HG03196 (cell line): ENCODE results near the gene IL1RL2.
A peak's percentile ranks its signal among the peaks of the same experiment; 100 is the strongest.

Experiments used
- ATAC-seq: cut with Tn5 transposase; IDR thresholded peaks from one replicate; pipeline ENCODE4 v1.9.1; 2021; ENCODE audit not compliant: unreplicated experiment

IL1RL2 gene

GRCh38 chr2:102238039-102238756 lies 51.4 kb downstream of the IL1RL2 start:
- no peak for ATAC-seq

GRCh38 chr2:102238778-102239177 lies 52.0 kb downstream of the IL1RL2 start:
- no peak for ATAC-seq

GRCh38 chr2:102239344-102239743 lies 52.5 kb downstream of the IL1RL2 start:
- no peak for ATAC-seq

GRCh38 chr2:102240640-102241370 lies 54.0 kb downstream of the IL1RL2 start:
- peak; percentile 83 for ATAC-seq

- ATAC-seq, result no peak
These were observed 54.9 kb downstream of the IL1RL2 start for GRCh38 chr2:102241616-102242305.

GRCh38 chr2:102245266-102246151 lies 58.7 kb downstream of the IL1RL2 start:
- no peak for ATAC-seq

- no peak for ATAC-seq
These were observed 63.5 kb downstream of the IL1RL2 start for GRCh38 chr2:102250278-102250821.

GRCh38 chr2:102251042-102251848 lies 64.4 kb downstream of the IL1RL2 start:
- ATAC-seq, result no peak

GRCh38 chr2:102251849-102252203 lies 65.0 kb downstream of the IL1RL2 start:
- no peak for ATAC-seq

GRCh38 chr2:102252236-102252635 lies 65.4 kb downstream of the IL1RL2 start:
- no peak for ATAC-seq

- no peak for ATAC-seq
These were observed 66.4 kb downstream of the IL1RL2 start for GRCh38 chr2:102253140-102253752.

- no peak for ATAC-seq
These were observed 66.9 kb downstream of the IL1RL2 start for GRCh38 chr2:102253753-102254150.

- ATAC-seq, result no peak
These were observed 69.5 kb downstream of the IL1RL2 start for GRCh38 chr2:102256276-102256675.

GRCh38 chr2:102256874-102257462 lies 70.1 kb downstream of the IL1RL2 start:
- ATAC-seq, result no peak

GRCh38 chr2:102258025-102258385 lies 71.2 kb downstream of the IL1RL2 start:
- ATAC-seq, result no peak

GRCh38 chr2:102258386-102259074 lies 71.7 kb downstream of the IL1RL2 start:
- no peak for ATAC-seq

GRCh38 chr2:102261467-102262135 lies 74.8 kb downstream of the IL1RL2 start:
- no peak for ATAC-seq
